ENCODE results near the gene ARIH2. TPM values are rescaled to one million over a fixed set of nuclear protein-coding genes. Genes with fewer than 3 reads are reported as not detected.

Gene ARIH2
- total RNA-seq, 1 experiment from 2014 or later: 76.4 TPM

DNA sequence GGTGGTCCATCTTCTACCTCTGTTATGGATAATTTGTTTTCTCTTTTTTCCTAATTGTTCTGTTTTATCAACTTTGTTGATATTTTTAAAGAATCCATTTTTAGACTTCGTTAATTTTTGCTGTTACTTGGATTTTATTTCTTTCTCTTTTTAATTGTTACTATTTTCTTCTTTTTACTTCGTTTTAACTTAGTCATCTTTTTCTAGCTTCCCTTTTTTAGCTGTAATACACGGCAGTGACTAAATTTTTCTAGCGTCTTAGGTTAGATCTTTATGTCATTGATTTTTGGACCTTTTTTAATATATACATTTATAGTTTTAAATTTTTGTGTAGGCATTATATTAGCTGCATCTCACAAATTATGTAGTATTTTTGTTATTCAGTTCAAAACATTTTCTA is 33.1 kb downstream of the ARIH2 start:
- DNase-seq: no peak
- no peaks in the 10 kb centered on the region for H3K9me3 ChIP-seq
- peaks cover 13% of the 10 kb centered on the region for H3K36me3 ChIP-seq
- no peak overlapping the region for H3K4me3 ChIP-seq
- no peaks in the 10 kb centered on the region for H3K27me3 ChIP-seq

DNA sequence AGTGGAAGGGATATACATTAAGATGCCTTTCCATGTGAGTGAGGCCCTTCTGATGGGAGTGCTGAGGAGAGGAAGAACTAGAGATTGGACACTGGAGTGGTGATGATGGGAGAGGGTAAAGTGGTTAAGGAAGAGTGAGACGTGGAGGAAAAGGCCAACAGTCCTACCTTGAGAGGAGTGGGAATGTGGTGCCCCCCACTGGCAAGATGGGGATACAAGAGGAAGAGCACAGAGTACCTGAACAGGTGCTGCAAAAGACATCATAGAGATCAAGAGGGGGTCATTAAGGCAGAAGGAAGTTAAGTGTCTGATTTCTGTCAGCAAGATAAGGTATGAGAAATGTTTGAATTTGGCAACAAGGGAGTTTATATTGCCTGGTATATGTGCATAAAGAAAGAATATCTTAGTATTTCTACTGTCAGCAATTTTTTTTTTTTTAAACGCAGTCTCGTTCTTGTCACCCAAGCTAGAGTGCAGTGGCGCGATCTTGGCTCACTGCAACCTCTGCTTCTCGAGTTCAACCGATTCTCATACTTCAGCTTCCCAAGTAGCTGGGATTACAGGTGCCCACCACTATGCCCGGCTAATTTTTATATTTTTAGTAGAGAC is 34.0 kb downstream of the ARIH2 start:
- H3K27me3 ChIP-seq: no peaks in the 10 kb centered on the region
- peaks cover 21% of the 10 kb centered on the region for H3K36me3 ChIP-seq
- no peaks in the 10 kb centered on the region for H3K9me3 ChIP-seq
- no peak for DNase-seq
- H3K4me3 ChIP-seq: no peak overlapping the region

DNA sequence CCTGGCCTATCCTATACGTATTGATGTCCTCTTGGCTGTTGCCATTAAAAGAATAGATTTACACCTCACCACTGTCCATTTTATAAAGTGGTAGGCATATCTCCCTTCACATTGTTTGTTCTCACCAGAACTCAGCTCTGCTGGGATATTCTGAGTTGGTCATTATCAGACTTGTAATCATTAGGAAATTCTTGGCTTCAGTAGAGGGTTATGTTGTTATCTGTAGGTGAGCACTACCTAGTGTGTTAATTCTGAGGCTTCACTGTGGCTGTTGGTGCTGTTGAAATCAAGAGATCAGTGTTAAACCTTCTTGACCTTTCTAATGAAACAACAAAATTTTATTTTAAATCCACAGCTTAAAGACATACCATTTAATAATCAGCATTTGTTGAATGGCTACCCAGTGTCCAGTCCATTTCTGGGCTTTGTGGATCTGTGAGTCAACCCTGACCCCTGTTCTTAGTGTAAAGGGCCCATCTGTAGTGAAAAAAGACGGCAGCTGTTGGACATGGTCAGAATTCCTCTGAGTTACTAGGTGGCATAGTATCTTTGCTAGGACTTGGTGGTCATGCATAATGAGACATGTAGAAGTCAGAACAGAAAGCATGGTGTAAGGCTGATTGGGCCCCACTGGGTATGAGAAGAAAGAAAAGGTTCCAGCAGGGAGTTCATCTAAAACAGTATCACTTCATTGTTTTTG is 38.5 kb downstream of the ARIH2 start:
- Histone ChIP-seq H3K4me3 (no peak overlapping the region), H3K27me3 (no peaks in the 10 kb centered on the region), H3K36me3 (peaks cover 21% of the 10 kb centered on the region), H3K9me3 (no peaks in the 10 kb centered on the region)
- no peak for DNase-seq

DNA sequence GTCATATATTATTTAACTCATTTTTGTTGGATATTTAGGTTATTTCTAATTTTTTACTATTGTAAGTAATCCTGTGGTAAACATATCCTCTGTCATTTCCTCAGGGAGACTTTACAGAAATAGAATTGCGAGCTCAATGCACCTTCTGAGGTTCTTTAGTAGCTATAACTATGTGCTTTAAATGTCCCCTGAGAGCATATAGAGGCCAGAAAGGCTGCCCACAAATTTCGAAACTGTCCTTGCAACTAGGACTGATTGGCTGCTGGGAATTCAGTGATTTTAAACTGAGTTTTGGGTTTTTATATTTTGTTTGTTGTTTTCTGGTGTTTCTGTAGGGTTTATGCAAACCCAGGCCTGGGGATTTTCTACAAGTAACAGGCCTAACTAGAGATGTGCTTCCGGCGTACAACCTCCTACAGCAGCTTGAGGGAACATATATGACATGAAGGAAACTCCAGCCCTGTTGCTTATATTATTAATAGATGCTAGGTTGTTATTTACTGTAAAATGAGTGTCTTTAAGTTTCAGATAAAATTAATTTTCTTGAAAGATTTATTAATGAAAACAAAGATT is 42.3 kb downstream of the ARIH2 start:
- Histone ChIP-seq H3K4me3 (no peak overlapping the region), H3K27me3 (no peaks in the 10 kb centered on the region), H3K36me3 (peaks cover 12% of the 10 kb centered on the region), H3K9me3 (no peaks in the 10 kb centered on the region)
- DNase-seq: no peak

DNA sequence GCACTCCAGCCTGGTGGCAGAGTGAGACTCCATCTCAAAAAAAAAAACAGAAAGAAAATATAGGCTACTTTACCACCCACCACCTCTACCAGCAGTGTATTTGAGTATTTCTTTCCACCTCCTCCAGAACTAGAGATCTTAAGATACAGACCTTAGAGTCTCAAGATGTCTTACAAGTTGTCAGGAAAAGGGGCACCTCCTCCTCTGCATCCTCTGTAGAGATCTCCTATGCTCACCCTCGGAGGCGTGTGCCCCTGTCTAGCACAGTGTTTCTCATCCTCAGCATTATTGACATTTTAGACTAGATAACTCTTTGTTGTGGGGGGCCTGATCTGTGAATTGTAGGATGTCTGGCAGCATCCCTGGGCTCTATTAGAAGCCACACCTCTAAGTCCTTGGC is 43.7 kb downstream of the ARIH2 start:
- no peak for DNase-seq
- Histone ChIP-seq H3K4me3 (no peak overlapping the region), H3K9me3 (no peaks in the 10 kb centered on the region), H3K36me3 (peaks cover 8% of the 10 kb centered on the region), H3K27me3 (no peaks in the 10 kb centered on the region)

DNA sequence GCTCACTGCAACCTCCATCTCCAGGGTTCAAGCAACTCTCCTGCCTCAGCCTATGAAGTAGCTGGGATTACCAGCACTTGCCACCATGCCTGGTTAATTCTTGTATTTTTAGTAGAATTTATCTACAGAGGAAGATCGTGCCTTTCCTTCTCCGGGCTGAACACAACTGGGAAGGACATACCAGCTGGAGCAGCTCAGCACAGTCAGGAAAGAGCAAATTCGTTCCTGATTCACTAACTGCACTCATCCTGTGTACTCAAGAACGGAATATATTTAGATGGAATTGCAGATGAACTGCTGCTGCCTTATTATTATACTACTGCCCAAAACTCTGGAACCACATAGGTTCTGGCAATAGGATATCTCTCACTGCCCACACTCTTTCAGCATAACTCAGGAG is 44.3 kb downstream of the ARIH2 start:
- peaks cover 9% of the 10 kb centered on the region for H3K36me3 ChIP-seq
- no peak overlapping the region for H3K4me3 ChIP-seq
- no peaks in the 10 kb centered on the region for H3K9me3 ChIP-seq
- DNase-seq: no peak
- H3K27me3 ChIP-seq: no peaks in the 10 kb centered on the region

DNA sequence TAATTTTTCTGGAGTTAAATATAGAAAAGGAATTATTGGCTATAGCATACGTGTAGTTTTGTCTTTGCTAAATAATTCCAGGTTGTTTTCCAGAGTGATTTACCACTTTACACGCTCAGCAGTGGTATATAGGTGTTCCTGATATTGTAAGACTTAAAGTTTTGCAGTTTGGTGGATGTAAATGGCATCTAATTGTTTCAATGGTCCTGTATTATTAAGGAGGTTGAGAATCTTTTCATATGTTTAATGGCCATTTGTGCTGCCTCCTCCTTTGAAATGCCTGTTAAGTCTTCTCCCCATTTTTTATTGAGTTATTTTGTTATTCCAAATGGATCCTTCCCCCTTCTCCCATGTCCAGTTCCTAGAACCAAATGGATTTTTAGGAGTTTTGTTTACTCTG is 44.9 kb downstream of the ARIH2 start:
- DNase-seq: no peak
- H3K36me3 ChIP-seq: peaks cover 9% of the 10 kb centered on the region
- H3K4me3 ChIP-seq: no peak overlapping the region
- no peaks in the 10 kb centered on the region for H3K9me3 ChIP-seq
- no peaks in the 10 kb centered on the region for H3K27me3 ChIP-seq

DNA sequence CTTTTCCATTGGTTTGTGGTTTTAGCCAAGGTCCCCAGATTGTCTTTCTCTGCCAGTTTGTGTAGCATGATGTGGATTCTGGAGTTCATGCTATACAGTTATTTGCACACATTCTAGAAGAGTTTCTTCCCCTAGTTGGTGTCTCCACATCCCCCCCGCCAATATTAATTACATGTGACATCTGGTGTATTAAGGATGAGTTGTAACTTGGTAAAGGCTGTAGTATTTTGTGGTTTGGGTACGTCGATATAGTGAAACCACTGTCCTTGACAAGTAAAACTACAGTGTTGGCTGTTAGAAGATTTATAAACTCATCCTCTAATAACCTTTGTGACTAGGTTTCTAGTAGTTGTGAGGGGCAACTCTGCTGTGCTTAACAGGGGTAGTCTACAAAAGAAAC is 47.7 kb downstream of the ARIH2 start:
- no peak for DNase-seq
- Histone ChIP-seq H3K4me3 (no peak overlapping the region), H3K9me3 (no peaks in the 10 kb centered on the region), H3K27me3 (no peaks in the 10 kb centered on the region), H3K36me3 (peaks cover 15% of the 10 kb centered on the region)

DNA sequence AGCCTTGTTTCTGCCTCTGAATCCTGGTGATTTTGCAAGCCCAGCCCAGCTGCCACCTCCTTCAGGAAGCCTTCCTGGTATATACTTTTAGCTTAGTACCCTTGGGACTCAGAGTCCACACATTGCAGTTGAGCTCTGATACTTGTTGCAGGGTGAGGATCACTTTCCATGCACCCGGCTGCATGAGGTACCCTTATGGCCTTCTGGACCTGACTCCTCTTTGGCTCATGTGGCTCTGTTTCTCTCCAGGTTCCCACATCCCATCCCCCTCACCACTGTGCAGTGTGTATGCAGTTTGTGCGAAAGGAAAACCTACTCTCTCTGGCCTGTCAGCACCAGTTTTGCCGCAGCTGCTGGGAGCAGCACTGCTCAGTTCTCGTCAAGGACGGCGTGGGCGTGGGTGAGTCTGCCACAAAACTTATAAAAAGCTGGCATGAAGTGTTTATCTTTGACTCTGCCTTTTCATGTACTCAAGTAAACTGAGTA is 48.3 kb downstream of the ARIH2 start:
- DNase-seq: no peak
- H3K9me3 ChIP-seq: no peaks in the 10 kb centered on the region
- no peak overlapping the region for H3K4me3 ChIP-seq
- H3K36me3 ChIP-seq: peaks cover 20% of the 10 kb centered on the region
- no peaks in the 10 kb centered on the region for H3K27me3 ChIP-seq

DNA sequence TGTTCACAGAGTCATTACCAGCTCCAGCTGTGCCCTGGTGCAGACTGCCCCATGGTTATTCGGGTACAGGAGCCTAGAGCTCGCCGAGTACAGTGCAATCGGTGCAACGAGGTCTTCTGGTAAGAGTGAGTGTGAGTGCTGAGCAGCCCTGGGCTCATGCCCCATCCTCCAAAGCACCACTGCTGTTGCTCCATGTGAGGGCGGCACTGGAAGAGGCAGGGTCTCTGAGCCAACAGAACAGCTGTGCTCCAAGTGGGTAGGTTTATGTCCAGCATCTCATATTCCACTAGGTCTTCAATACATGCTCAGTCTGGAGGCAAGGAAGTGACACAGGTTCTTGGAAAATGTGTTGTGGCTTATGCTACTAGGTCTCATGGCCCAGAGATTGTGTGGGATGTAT is 51.9 kb downstream of the ARIH2 start:
- H3K36me3 ChIP-seq: peaks cover 34% of the 10 kb centered on the region

DNA sequence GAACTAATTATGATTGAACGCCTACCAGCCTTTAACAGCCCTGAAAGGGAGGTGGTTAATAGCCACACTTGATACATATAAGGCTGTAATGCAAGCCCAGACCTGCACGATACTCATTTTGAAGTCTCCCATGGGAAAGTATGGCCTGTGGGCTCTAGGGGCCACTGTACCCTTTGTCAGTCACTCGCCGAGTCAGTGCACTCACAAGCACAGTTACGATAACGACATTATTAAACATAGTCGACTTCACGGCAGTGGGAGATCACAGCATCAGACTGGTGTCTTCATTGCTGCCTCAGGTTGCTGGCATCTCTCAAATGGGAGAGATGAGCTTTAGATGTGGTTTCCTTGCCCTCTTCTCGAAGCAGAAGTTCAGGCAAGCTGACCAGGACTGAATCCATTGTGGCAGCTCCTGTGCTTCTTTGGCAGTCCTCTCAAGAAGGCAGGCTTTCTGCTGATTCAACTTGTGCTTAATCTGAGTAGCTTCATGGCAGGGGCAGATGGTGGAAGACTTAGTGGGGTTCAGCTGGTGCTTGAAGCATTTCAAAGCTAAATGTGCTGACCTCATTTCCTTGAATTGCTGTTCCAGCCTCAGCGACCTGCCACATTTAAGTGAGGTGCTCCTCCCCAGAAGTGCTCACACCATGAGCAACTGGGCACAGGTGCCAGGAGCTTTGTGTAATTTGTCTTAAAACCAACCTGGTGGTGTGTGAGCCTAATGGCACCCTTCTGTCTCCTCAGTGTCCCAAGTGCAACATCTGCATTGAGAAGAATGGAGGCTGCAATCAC is 55.6 kb downstream of the ARIH2 start:
- Histone ChIP-seq H3K4me3 (no peak overlapping the region), H3K27me3 (no peaks in the 10 kb centered on the region), H3K9me3 (no peaks in the 10 kb centered on the region), H3K36me3 (peaks cover 27% of the 10 kb centered on the region)
- no peak for DNase-seq

More for the DNA sequence above, 51.9 kb downstream of the ARIH2 start:
- Histone ChIP-seq H3K4me3 (no peak overlapping the region), H3K9me3 (no peaks in the 10 kb centered on the region), H3K27me3 (no peaks in the 10 kb centered on the region)
- DNase-seq: no peak

DNA sequence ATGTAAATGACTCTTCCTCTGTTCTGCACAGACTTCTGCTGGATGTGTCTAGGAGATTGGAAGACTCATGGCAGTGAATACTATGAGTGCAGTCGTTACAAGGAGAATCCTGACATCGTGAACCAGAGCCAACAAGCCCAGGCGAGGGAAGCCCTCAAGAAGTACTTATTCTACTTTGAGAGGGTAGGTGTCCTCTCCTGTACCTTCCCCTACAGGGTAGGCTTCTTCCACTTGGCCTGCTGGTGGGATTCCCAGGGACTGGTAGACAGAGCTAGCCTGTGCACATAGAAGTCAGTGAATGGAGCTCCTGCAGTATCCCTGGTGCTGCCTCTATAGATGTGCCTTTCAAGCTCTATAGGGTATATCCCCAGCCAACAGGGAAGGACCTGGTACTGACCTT is 60.8 kb downstream of the ARIH2 start:
- no peaks in the 10 kb centered on the region for H3K27me3 ChIP-seq
- no peak for DNase-seq
- H3K9me3 ChIP-seq: no peaks in the 10 kb centered on the region
- peaks cover 12% of the 10 kb centered on the region for H3K36me3 ChIP-seq
- H3K4me3 ChIP-seq: no peak overlapping the region

DNA sequence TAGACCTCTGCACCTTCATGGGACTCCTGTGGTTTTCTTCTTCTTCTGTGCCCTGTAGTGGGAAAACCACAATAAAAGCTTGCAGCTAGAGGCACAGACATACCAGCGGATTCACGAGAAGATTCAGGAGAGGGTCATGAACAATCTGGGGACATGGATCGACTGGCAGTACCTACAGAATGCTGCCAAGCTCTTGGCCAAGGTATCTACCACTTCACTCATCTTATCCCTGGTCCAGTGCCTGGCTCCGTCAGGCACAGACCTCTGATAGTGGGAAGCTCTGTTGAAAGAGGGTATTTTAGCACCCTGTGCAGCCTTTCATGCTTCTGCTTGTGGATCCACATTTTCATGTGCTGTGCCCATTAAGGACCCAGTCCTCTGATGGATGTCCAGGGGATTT is 61.7 kb downstream of the ARIH2 start:
- Histone ChIP-seq H3K36me3 (peaks cover 7% of the 10 kb centered on the region), H3K27me3 (no peaks in the 10 kb centered on the region), H3K4me3 (no peak overlapping the region), H3K9me3 (no peaks in the 10 kb centered on the region)
- no peak for DNase-seq

DNA sequence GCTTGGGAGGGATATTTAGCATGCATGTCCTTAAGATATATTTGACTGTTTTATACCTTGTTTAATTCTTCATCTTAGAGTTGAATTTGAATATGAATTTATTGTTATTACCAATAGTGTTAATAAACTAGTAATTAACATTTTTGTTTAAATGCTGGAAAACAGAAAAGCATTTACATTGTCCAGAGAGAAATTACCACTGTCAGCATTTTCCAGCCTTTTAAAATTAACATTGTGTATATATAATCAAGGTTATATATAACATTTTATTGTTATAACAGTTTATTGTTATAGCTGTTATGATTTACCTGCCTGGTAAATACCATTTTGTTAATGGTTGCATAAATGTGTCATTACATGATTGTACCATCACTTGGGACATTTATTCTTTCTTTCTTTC is 63.4 kb downstream of the ARIH2 start:
- no peak for DNase-seq
- no peaks in the 10 kb centered on the region for H3K27me3 ChIP-seq
- no peak overlapping the region for H3K4me3 ChIP-seq
- H3K9me3 ChIP-seq: no peaks in the 10 kb centered on the region
- H3K36me3 ChIP-seq: peaks cover 7% of the 10 kb centered on the region

DNA sequence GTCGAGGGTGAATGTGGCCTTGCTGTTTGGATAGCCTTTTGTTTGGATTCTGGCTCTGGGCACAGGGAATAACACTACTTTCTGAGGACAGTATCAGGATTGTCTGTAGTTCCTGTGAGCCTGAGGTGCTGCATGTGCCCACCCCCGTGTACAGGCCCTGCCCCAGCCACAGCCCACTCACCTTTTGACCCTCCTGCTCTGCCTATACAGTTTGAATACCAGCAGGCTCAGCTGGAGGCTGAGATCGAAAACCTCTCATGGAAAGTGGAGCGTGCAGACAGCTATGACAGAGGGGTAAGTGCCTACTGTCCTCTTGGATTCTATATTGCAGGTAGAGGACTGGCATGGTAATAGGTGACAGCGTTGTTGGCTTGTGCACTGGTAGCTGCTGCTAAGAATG is 64.0 kb downstream of the ARIH2 start:
- H3K4me3 ChIP-seq: no peak overlapping the region
- no peaks in the 10 kb centered on the region for H3K27me3 ChIP-seq
- DNase-seq: no peak
- no peaks in the 10 kb centered on the region for H3K9me3 ChIP-seq
- H3K36me3 ChIP-seq: peaks cover 7% of the 10 kb centered on the region

DNA sequence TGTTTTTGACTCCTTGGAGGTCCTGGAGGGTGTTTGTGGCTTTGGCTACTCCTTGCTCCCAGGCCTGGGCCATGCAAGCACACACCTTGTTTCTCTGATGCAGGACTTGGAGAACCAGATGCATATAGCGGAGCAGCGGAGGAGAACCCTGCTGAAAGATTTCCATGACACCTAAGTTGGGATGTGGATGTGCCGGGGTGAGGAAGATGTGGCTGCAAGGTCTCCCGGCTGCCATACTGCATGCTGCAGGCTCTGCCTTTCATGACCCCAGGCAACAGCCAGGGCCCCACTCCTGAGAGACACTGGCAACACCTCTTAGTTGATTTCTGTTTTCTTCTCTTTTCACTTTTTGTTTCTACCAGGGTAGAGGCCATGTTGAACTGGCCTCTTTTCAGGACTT is 64.5 kb downstream of the ARIH2 start:
- Histone ChIP-seq H3K4me3 (no peak overlapping the region), H3K9me3 (no peaks in the 10 kb centered on the region), H3K36me3 (peaks cover 7% of the 10 kb centered on the region), H3K27me3 (no peaks in the 10 kb centered on the region)
- no peak for DNase-seq

DNA sequence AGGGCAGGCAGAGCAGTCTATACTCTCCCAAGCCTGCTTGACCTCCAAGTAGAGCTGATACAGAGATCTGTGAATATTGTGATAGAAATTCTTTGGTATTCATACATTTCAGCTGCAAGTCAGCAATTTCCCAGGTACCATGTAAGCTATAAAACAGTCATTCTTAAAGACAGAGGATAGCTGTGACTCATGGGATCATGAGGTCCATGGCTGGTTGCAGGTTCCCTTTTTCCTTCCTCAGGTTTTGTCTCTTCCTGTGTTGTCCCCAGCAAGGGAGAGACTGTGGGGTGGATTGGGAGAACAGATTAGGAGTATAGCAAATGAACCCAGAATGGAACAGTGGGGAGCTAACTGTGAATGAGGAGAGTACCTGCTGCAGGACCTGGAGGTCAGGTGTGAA is 66.0 kb downstream of the ARIH2 start:
- Histone ChIP-seq H3K9me3 (no peaks in the 10 kb centered on the region), H3K36me3 (peaks cover 7% of the 10 kb centered on the region), H3K4me3 (no peak overlapping the region), H3K27me3 (no peaks in the 10 kb centered on the region)
- DNase-seq: no peak
